CD14-positive monocyte (primary cell): Measurements from ENCODE around the gene MDFI. TPM values are rescaled to one million over a fixed set of nuclear protein-coding genes. Genes with fewer than 3 reads are reported as not detected.

Experiments used
- DNase-seq, 3 donors: peaks; one replicate each; pipeline ENCODE4 v3.0.0-alpha.2; 2011 to 2022
- H2AFZ ChIP-seq: 2 replicates; pipeline ENCODE4 v1.6.0; 2012; ENCODE audit warnings: mild to moderate bottlenecking, low read depth, low read length, inconsistent platforms; ENCODE audit not compliant: insufficient read depth, poor library complexity, severe bottlenecking
- H3K27ac ChIP-seq, 2 donors: 1 replicate in 1 of 2; 2 replicates in 1 of 2; pipeline ENCODE4 v1.5.1; 2012 to 2013; ENCODE audit warnings: low read length in 2 of 2, control low read depth in 1 of 2, inconsistent platforms in 1 of 2, low read depth in 1 of 2, mild to moderate bottlenecking in 1 of 2
- H3K27me3 ChIP-seq, 2 donors: one replicate each; pipeline versions ENCODE4 v1.6.0 to v1.6.1; 2011 to 2013; ENCODE audit warnings: low read length in 2 of 2; ENCODE audit not compliant: control insufficient read depth in 2 of 2, insufficient read depth in 2 of 2
- H3K36me3 ChIP-seq, 2 donors: replicated peaks in 1 of 2; 1 replicate in 1 of 2; 2 replicates in 1 of 2; pipeline versions ENCODE4 v1.5.1 to v1.6.1; 2012 to 2013; ENCODE audit warnings: low read length in 2 of 2, control low read depth in 1 of 2, inconsistent platforms in 1 of 2, mild to moderate bottlenecking in 1 of 2; ENCODE audit not compliant: insufficient read depth in 2 of 2, control insufficient read depth in 1 of 2
- H3K4me1 ChIP-seq, 2 donors: 1 replicate in 1 of 2; 2 replicates in 1 of 2; pipeline versions ENCODE4 v1.5.1 to v1.6.1; 2012 to 2013; ENCODE audit warnings: low read length in 2 of 2, control low read depth in 1 of 2, inconsistent platforms in 1 of 2, mild to moderate bottlenecking in 1 of 2, moderate library complexity in 1 of 2; ENCODE audit not compliant: insufficient read depth in 2 of 2, control insufficient read depth in 1 of 2
- H3K4me2 ChIP-seq: replicated peaks from 2 replicates; pipeline ENCODE3; 2012; ENCODE audit warnings: low read length, moderate library complexity, mild to moderate bottlenecking; ENCODE audit not compliant: poor library complexity, severe bottlenecking; ENCODE audit errors: extremely low read depth
- H3K4me3 ChIP-seq, 3 experiments: fragments of 200-600 bp in 1 of 3; sonication (generic) in 1 of 3; replicated peaks in 1 of 3; 1 replicate in 2 of 3; 2 replicates in 1 of 3; pipeline ENCODE4 v1.5.1; 2011 to 2013; ENCODE audit warnings: low read length in 3 of 3, mild to moderate bottlenecking in 3 of 3, control low read depth in 2 of 3, low read depth in 2 of 3, inconsistent platforms in 1 of 3, moderate library complexity in 1 of 3
- H3K79me2 ChIP-seq: 2 replicates; pipeline ENCODE4 v1.6.0; 2012; ENCODE audit warnings: mild to moderate bottlenecking, control low read depth, inconsistent platforms, low read length, moderate library complexity; ENCODE audit not compliant: insufficient read depth
- H3K9ac ChIP-seq: 2 replicates; pipeline ENCODE4 v1.6.0; 2017; ENCODE audit warnings: low read length, mild to moderate bottlenecking; ENCODE audit not compliant: insufficient read depth, poor library complexity, severe bottlenecking
- H3K9me3 ChIP-seq, 2 donors: replicated peaks in 1 of 2; 1 replicate in 1 of 2; 2 replicates in 1 of 2; pipeline versions ENCODE4 v1.5.1 to v1.6.1; 2012 to 2013; ENCODE audit warnings: low read length in 2 of 2, control low read depth in 1 of 2; ENCODE audit not compliant: control insufficient read depth in 1 of 2, insufficient read depth in 1 of 2
- H4K20me1 ChIP-seq: 2 replicates; pipeline ENCODE4 v1.6.0; 2012; ENCODE audit warnings: mild to moderate bottlenecking, low read length, control low read depth, moderate library complexity; ENCODE audit not compliant: insufficient read depth
- H3K27ac Mint-ChIP-seq, 7 donors: one replicate each; pipeline ENCODE4 v1.8.0; 2020; ENCODE audit warnings: mild to moderate bottlenecking in 7 of 7, mixed read lengths in 7 of 7, moderate library complexity in 6 of 7, inconsistent platforms in 2 of 7
- H3K27me3 Mint-ChIP-seq, 3 donors: one replicate each; pipeline ENCODE4 v1.8.0; 2021 to 2022; ENCODE audit warnings: low read depth in 3 of 3, mild to moderate bottlenecking in 3 of 3, mixed read lengths in 3 of 3, moderate library complexity in 3 of 3, inconsistent platforms in 1 of 3
- H3K36me3 Mint-ChIP-seq, 2 donors: one replicate each; pipeline ENCODE4 v1.8.0; 2020; ENCODE audit warnings: mixed read lengths in 2 of 2, inconsistent platforms in 1 of 2, mild to moderate bottlenecking in 1 of 2
- H3K4me1 Mint-ChIP-seq: one replicate; pipeline ENCODE4 v1.8.0; 2020; ENCODE audit warnings: mild to moderate bottlenecking, mixed read lengths
- H3K4me3 Mint-ChIP-seq, 2 donors: one replicate each; pipeline ENCODE4 v1.8.0; 2020; ENCODE audit warnings: mild to moderate bottlenecking in 2 of 2, mixed read lengths in 2 of 2, moderate library complexity in 1 of 2
- H3K9me3 Mint-ChIP-seq, 7 donors: one replicate each; pipeline ENCODE4 v1.8.0; 2020 to 2022; ENCODE audit warnings: mixed read lengths in 7 of 7, mild to moderate bottlenecking in 6 of 7, moderate library complexity in 6 of 7, inconsistent platforms in 2 of 7
- WGBS: methylation state at CpG from one replicate; pipeline ENCODE4 v1.1.5; 2013; ENCODE audit warnings: missing lambda C conversion rate; ENCODE audit not compliant: insufficient coverage; 5-methylcytosine and 5-hydroxymethylcytosine counted together
- intact Hi-C, 2 donors: fragments of 100-400 bp; cut with micrococcal nuclease; formaldehyde crosslinking; loops; one replicate each; pipeline versions ENCODE4 v1.15.0 to v1.15.1; 2023
- polyA plus RNA-seq, 3 donors: library from polyadenylated mRNA; depleted of rRNA in 1 of 3; unstranded in 2 of 3; stranded (reverse) in 1 of 3; fragments of 300-500 nt in 2 of 3; fragments of >200 nt in 1 of 3; fragmentation: Illumina TruSeq in 2 of 3; gene quantifications; 1 replicate in 2 of 3; 2 replicates in 1 of 3; pipeline ENCODE4 v1.2.3, GENCODE V29; 2012 to 2021
- TF ChIP-seq, protein P1 (sequence below): fragments of 200-600 bp; IDR thresholded peaks from one replicate; pipeline ENCODE4 v1.8.0; 2022; ENCODE audit warnings: antibody characterized with exemption, mild to moderate bottlenecking

The MDFI gene
- polyA plus RNA-seq, 3 donors: not detected

DNA sequence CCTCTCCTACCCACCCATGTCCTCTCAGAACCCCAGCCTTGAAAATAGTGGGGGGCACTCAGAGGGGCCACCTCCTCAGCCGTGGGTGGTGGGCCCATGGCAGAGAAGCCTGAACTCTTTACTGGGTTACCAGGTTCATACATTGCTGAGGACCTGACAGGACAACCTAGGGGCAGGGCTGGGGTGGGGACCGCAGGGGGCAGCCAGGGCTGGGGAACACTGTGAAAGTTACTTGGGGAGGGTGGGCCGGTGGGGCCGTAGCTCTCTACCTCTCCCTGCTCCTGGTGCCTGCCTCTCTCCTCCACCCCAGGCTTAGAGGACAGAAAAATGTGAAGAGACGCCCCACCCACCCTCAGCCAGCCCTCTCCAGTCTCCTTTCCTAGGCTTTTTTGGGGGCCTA is 15.4 kb downstream of the MDFI start:
- Histone ChIP-seq H4K20me1 (no peaks in the 10 kb centered on the region), H3K4me3 (no peak overlapping the region), H3K79me2 (no peaks in the 10 kb centered on the region), H2AFZ (no peak overlapping the region), H3K4me2 (no peak overlapping the region), H3K27me3 (no peaks in the 10 kb centered on the region), H3K36me3 (no peaks in the 10 kb centered on the region), H3K27ac (no peak overlapping the region), H3K9ac (no peak overlapping the region), H3K9me3 (no peaks in the 10 kb centered on the region), H3K4me1 (no peaks in the 10 kb centered on the region)
- Mint-ChIP-seq H3K36me3 (no peaks in the 10 kb centered on the region), H3K27me3 (peaks cover 5 to 14% (median 8%) of the 10 kb centered on the region in 3 donors), H3K4me3 (no peak overlapping the region), H3K27ac (no peak overlapping the region), H3K9me3 (no peaks in the 10 kb centered on the region), H3K4me1 (peaks cover 3% of the 10 kb centered on the region)
- intact Hi-C loops: no loop called here
- TF ChIP-seq, protein P1, sequence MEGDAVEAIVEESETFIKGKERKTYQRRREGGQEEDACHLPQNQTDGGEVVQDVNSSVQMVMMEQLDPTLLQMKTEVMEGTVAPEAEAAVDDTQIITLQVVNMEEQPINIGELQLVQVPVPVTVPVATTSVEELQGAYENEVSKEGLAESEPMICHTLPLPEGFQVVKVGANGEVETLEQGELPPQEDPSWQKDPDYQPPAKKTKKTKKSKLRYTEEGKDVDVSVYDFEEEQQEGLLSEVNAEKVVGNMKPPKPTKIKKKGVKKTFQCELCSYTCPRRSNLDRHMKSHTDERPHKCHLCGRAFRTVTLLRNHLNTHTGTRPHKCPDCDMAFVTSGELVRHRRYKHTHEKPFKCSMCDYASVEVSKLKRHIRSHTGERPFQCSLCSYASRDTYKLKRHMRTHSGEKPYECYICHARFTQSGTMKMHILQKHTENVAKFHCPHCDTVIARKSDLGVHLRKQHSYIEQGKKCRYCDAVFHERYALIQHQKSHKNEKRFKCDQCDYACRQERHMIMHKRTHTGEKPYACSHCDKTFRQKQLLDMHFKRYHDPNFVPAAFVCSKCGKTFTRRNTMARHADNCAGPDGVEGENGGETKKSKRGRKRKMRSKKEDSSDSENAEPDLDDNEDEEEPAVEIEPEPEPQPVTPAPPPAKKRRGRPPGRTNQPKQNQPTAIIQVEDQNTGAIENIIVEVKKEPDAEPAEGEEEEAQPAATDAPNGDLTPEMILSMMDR: no peak
- WGBS: 100% methylated on average over 1 of the region's 5 CpGs
- no peak for DNase-seq

DNA sequence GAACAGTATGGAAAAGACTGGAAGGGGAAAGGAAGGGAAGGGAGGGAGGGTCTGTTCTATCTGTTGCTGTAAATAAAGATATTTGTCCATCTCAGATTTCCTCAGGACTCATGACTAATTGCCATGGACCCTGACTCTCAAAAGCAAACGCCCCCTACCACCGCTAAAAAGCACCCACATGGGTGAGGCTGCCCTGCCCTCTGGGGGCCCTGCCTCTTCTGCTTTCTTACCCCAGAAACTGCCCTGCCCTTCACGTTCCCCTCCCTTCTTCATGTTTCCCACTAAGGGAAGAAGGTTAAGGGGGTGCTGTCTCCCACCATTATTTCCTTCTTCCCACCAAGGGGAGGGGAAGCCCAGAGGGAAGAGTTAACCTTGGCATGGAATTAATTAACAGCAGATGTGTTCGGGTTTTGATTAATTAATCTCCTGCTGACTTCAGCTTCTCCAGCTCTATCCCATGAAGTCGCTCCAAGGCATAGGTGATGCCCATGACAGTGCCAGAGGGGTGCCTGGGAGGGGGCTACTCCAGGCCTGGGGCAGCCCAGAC is 16.0 kb downstream of the MDFI start:
- Histone ChIP-seq H3K9me3 (no peaks in the 10 kb centered on the region), H3K79me2 (no peaks in the 10 kb centered on the region), H3K9ac (no peak overlapping the region), H3K27me3 (no peaks in the 10 kb centered on the region), H3K4me1 (no peaks in the 10 kb centered on the region), H4K20me1 (no peaks in the 10 kb centered on the region), H3K4me3 (no peak overlapping the region), H2AFZ (no peak overlapping the region), H3K36me3 (no peaks in the 10 kb centered on the region), H3K27ac (no peak overlapping the region), H3K4me2 (no peak overlapping the region)
- Mint-ChIP-seq H3K27ac (no peak overlapping the region), H3K36me3 (no peaks in the 10 kb centered on the region), H3K27me3 (peaks cover 5 to 18% (median 8%) of the 10 kb centered on the region in 3 donors), H3K4me1 (peaks cover 3% of the 10 kb centered on the region), H3K9me3 (no peaks in the 10 kb centered on the region), H3K4me3 (no peak overlapping the region)
- WGBS: 65% methylated on average over 2 of the region's 5 CpGs
- no peak for DNase-seq
- intact Hi-C loops: no loop called here
- TF ChIP-seq, protein P1: no peak
